Thyroid gland (tissue), 4 donors: ENCODE measurements around the gene ZNF14. TPM values are rescaled to one million over a fixed set of nuclear protein-coding genes. Genes with fewer than 3 reads are reported as not detected.

Experiments used
- DNase-seq, 2 donors: peaks; one replicate each; pipeline ENCODE4 v3.0.0-alpha.2; 2019
- H3K27ac ChIP-seq, 3 donors: fragments of 200-600 bp; sonication (generic); 1 replicate in 2 of 3; 2 replicates in 1 of 3; pipeline ENCODE4 v1.5.1; 2016 to 2019; ENCODE audit warnings: mild to moderate bottlenecking in 1 of 3, moderate library complexity in 1 of 3
- H3K27me3 ChIP-seq: fragments of 200-600 bp; sonication (generic); one replicate; pipeline ENCODE4 v1.5.1; 2019
- H3K36me3 ChIP-seq, 2 donors: fragments of 200-600 bp; sonication (generic); one replicate each; pipeline ENCODE4 v1.5.1; 2016 to 2019
- H3K4me1 ChIP-seq, 2 donors: fragments of 200-600 bp; sonication (generic); one replicate each; pipeline ENCODE4 v1.5.1; 2017 to 2019
- H3K4me3 ChIP-seq, 3 donors: fragments of 200-600 bp; sonication (generic); replicated peaks in 1 of 3; 1 replicate in 2 of 3; 2 replicates in 1 of 3; pipeline ENCODE4 v1.5.1; 2016; ENCODE audit warnings: mild to moderate bottlenecking in 1 of 3
- H3K9me3 ChIP-seq: fragments of 200-600 bp; sonication (generic); one replicate; pipeline ENCODE4 v1.5.1; 2017
- POLR2A ChIP-seq, 2 donors: fragments of 450-650 bp; IDR thresholded peaks; one replicate each; pipeline ENCODE4 v1.6.1; 2017; ENCODE audit warnings: antibody characterized with exemption in 2 of 2, mild to moderate bottlenecking in 2 of 2, moderate library complexity in 1 of 2
- WGBS, 2 donors: methylation state at CpG; one replicate each; pipeline ENCODE4 v1.1.5; 2017; 5-methylcytosine and 5-hydroxymethylcytosine counted together
- intact Hi-C: fragments of 100-400 bp; cut with DNase I; formaldehyde crosslinking; loops from one replicate; pipeline ENCODE4 v1.15.1; 2023
- total RNA-seq, 4 donors: library from RNA; depleted of rRNA; stranded (reverse); fragments of >200 nt; gene quantifications; one replicate each; pipeline ENCODE4 v1.2.3, GENCODE V29; 2016
- TF ChIP-seq, protein P1 (sequence below), 6 experiments: fragments of 200-600 bp in 3 of 6; fragments of 450-650 bp in 3 of 6; sonication (generic) in 3 of 6; IDR thresholded peaks; one replicate each; pipeline ENCODE4 v1.5.1; 2016 to 2019; ENCODE audit warnings: antibody characterized with exemption in 6 of 6, mild to moderate bottlenecking in 2 of 6, inconsistent platforms in 1 of 6, moderate library complexity in 1 of 6

ZNF14 gene
- total RNA-seq, 4 donors from 2014 or later, result 13.8 to 21.1 (median 17.7) TPM

GRCh38 chr19:19748249-19748938 is 15.5 kb upstream of the ZNF14 start:
- TF ChIP-seq, protein P1, sequence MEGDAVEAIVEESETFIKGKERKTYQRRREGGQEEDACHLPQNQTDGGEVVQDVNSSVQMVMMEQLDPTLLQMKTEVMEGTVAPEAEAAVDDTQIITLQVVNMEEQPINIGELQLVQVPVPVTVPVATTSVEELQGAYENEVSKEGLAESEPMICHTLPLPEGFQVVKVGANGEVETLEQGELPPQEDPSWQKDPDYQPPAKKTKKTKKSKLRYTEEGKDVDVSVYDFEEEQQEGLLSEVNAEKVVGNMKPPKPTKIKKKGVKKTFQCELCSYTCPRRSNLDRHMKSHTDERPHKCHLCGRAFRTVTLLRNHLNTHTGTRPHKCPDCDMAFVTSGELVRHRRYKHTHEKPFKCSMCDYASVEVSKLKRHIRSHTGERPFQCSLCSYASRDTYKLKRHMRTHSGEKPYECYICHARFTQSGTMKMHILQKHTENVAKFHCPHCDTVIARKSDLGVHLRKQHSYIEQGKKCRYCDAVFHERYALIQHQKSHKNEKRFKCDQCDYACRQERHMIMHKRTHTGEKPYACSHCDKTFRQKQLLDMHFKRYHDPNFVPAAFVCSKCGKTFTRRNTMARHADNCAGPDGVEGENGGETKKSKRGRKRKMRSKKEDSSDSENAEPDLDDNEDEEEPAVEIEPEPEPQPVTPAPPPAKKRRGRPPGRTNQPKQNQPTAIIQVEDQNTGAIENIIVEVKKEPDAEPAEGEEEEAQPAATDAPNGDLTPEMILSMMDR (IDR thresholded peaks at IDR 0.05), result no peak
- TF ChIP-seq POLR2A (IDR thresholded peaks at IDR 0.05), result no peak
- no peaks in the 10 kb centered on the region for H3K9me3 ChIP-seq
- WGBS, 2 donors, result 89 to 90% methylated on average over 5 to 8 of the region's 9 CpGs
- intact Hi-C loops, result no loop called here
- no peak for DNase-seq
- no peaks in the 10 kb centered on the region for H3K27me3 ChIP-seq
- H3K4me3 ChIP-seq, result no peak overlapping the region
- H3K27ac ChIP-seq, result no peak overlapping the region
- no peaks in the 10 kb centered on the region for H3K36me3 ChIP-seq
- no peaks in the 10 kb centered on the region for H3K4me1 ChIP-seq

DNA sequence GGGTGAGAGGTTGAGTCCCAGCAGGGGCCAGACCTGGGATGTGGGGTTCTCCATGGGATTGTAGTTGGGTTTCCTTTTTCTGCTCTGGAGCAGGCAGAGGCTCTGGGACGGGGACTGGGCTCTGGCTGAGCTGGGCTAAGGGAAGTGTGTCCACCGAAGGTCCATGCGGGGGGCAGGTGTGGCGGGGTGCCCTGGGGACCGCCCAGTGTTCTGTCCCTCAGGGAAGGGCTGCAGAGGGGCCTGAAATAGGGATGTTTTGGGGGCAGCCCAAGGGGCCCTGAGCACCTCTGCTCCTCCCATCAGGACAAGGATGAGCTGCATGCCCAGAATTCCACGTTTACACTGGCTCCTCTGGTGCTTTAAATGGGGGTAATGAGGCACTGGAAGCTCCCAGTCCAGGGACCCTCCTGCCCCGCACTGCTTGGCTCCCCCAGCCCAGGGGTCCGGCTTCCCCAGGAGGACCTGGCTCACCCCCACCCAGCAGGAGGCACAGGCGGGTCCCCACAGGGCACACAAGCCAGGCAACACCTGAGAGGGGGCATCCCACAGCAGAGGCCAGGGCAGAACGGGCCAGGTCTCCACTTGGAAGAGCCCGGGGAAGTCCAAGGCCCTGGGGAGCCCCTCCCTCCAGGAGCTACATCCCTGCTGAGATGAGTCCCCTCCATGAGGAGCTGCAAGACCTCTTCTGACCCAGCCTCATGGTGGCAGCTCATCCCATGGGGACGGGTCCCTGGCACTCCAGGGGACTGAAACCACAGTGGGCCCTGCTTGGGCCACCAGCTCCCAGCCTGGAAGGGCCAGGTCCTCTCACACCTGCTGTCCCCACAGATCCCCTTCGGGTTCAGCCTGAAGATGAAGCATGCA is 14.7 kb upstream of the ZNF14 start:
- no peak for DNase-seq
- Histone ChIP-seq H3K36me3 (no peaks in the 10 kb centered on the region), H3K4me1 (no peaks in the 10 kb centered on the region), H3K4me3 (no peak overlapping the region), H3K9me3 (no peaks in the 10 kb centered on the region), H3K27ac (no peak overlapping the region), H3K27me3 (no peaks in the 10 kb centered on the region)
- 92 to 93% methylated on average over 9 of the region's 13 CpGs for WGBS, 2 donors
- TF ChIP-seq, protein P1 (IDR thresholded peaks at IDR 0.05), result no peak
- no peak for TF ChIP-seq POLR2A (IDR thresholded peaks at IDR 0.05)
- intact Hi-C loops, result no loop called here

DNA sequence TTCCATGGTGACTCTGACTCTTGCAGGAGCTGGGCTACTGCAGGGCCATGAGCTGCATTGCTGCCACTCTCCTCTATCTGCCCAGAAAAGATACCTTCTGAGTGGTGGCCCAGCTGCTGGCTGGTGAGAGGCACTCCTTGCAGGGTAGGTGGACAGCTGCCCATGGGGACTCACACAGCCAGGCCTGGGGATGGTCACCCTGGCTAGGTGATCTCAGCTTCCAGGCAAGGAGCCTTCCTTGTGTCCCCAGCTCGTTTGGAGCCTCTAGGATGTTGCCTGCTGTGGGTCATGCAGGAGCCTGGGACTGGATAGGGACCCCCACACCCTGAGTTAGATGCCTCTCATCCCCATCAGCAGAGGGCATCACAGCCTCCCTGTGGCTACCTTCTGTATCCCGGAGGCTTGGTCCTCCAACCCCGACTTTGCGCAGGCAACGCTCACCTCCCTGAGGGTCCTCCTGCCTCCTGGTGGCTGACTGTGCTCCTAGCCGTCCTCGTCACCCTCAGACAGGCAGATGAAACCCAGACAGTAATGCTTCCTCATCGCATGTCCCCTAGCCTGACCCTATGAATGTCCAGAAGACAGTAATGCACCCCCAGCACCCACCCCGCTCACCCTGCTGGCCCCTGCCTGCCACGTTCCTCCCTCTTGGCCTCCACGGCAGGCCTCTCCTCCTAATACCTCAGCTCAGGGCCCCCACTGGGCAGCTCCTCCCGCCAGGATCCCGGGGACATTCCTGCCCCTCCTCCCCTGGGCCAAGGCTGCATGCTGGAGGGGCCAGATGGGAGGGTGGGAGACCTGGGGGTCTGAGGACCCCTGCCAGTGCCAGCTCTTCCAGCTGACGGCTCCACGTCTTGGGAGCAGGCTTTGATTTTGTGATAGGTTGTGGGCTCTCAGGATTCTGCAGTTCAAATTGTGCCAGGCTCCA is 13.6 kb upstream of the ZNF14 start:
- Histone ChIP-seq H3K4me1 (no peaks in the 10 kb centered on the region), H3K27ac (no peak overlapping the region), H3K36me3 (no peaks in the 10 kb centered on the region), H3K27me3 (no peaks in the 10 kb centered on the region), H3K9me3 (no peaks in the 10 kb centered on the region), H3K4me3 (no peak overlapping the region)
- no peak for DNase-seq
- TF ChIP-seq, protein P1 (IDR thresholded peaks at IDR 0.05), result no peak
- no peak for TF ChIP-seq POLR2A (IDR thresholded peaks at IDR 0.05)
- intact Hi-C loops, result no loop called here
- 76 to 84% methylated on average over 8 to 11 of the region's 15 CpGs for WGBS, 2 donors

DNA sequence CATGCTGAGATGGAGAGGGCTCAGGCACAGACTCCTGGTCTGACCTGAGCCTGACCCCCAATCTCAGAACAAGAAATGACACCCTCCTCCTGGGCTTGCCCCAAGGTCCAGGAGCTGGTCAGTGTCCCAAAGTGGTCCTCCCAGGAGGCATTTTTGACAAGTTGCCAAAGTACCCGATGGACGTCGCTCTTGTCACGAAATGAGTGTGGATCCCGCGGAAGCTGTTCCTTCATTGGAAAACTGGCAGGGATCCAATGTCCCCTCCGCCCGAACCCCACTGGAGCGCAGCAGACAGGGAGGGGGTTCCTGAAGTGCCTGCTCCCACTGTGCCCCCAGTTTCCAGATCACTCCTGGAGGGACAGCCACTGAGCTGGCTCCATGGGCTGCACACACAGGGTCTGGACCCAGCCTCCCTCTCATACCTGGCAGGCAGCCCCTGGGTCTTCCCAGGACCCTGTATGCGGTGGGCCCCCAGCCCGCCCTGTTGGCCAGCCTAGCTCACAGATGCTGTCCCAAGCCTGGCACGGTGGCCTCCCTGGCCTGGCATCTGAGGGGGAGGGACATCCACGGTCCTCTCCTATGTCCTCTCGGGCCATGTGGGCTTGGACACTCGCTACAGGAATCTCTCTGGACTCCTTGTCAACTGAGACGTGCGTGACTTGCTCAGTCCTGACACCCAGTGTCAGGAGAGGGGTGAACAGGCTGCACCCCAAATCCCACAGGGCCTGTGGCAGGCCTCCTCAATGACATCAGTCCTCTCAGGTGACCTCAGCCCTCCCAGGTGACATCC is 12.8 kb upstream of the ZNF14 start:
- WGBS, 2 donors, result 57 to 68% methylated on average over 11 of the region's 17 CpGs
- Histone ChIP-seq H3K27me3 (no peaks in the 10 kb centered on the region), H3K9me3 (no peaks in the 10 kb centered on the region), H3K4me3 (no peak overlapping the region), H3K36me3 (no peaks in the 10 kb centered on the region), H3K4me1 (no peaks in the 10 kb centered on the region), H3K27ac (no peak overlapping the region)
- no peak for DNase-seq
- intact Hi-C loops, result no loop called here
- no peak for TF ChIP-seq POLR2A (IDR thresholded peaks at IDR 0.05)
- TF ChIP-seq, protein P1 (IDR thresholded peaks at IDR 0.05), result no peak
